DMS114 treated with DMSO at 0.1 percent for 48 hours (cell line): ENCODE data around the gene PRSS12.
A peak's percentile ranks its signal among the peaks of the same experiment; 100 is the strongest.
"Not testable (repeated sequence)": the region's sequence is repeated elsewhere in the genome, so short reads cannot be mapped to it uniquely, and the experiment has no call there.

Source experiments
- DNase-seq: peaks from one replicate; lab custom pipeline; 2025; ENCODE audit not compliant: unreplicated experiment; lab: John Stamatoyannopoulos, UW

Gene PRSS12

DNA sequence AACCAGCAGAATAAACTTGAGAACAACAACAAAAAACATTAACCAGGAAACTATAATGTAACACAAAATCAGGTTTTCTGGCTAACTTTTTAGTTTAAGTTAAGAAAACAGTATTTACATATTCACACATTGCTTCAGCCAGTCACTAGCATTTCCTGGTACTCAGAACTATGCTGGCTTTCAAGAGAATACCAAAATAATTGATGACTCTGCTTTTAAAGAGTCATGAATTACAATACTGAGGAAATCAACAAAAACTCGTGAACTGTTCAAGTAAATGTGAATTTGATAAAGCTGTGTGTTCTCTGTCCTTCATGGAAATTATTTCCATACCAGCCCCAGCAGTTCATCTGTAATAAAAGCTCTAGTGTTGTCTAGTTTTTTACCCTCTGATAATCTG lies 27.4 kb downstream of the PRSS12 start:
- DNase-seq: no peak

DNA sequence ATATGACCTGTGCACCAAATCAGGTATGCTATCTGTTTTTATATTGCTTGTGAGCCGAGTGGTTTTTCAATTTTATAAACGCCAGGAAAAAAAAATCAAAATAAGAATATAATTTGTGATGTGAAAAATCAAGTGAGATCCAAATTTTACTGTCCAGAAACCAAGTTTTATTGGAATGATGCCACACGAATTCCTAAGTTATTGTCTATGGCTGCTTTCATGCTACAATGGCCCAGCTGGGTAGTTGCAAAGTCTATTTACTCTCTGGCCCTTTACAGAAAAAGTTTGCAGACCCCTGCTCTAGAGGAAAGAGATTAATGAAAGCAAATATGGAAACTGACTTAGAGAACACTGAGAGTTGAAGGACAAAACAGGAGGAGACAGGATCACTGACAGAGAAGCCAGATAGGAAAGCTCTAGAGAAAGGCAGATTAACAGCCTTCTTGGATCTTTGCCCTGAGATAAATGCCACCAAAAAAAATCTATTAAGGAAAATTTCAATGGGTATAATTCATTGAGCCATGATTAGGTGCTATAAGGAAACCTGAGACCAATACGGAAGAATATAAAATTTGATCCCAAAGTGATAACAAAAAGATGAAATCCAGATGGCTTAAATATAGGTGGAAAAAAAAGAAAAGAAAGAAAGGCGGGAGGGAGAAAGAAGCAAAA lies 29.8 kb downstream of the PRSS12 start:
- no peak for DNase-seq

DNA sequence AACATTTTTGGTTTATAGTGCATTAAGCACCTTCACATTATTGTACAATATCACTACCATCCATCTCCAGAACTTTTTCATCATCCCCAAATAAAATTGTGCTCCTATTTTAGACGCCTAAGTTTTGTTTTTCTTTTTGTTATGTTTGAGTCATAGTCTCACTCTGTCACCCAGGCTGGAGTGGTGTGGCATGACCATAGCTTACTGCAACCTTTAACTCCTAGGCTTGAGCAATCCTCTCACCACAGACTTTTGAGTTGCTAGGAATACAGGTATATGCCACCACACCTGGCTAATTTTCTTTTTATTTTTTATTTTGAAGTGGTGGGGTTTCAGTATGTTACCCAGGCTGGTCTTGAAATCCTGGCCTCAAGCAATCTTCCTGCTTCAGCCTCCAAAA lies 33.9 kb downstream of the PRSS12 start:
- DNase-seq: no peak

DNA sequence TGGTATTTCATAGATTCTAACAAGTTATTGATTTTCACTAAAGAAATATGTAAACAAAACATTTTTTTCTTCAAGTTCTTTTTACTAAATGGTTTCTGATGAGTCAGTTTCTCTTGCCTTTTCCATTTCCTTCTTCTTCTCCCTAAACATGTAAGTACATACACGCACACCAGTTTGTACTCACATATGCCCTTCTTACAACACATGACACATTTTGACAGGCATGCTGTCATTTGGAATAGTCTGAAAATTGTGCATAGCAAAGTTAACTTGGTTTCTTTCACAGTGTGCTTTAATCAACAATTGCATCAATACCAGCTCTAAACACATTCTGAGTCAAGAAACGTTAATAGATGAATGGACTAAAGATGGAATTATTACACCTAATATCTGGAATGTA lies 35.1 kb downstream of the PRSS12 start:
- no peak for DNase-seq

DNA sequence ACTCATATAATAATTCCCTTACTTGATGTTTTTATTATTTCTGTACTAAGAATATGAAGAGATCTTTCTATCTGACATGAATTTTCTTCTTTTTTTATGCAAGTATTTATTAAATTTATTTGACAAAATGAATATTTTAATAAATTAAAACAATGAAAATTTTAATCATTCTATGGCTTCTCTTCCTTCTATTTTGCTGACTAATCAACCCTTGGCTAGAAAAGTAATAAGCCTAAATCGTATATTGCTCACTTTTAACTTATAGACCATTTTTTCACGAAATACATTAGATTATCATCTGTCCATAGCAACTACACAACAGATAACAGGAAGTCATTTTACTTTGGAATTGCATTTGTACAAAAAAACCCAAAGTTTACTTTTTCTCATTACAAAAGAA lies 38.6 kb downstream of the PRSS12 start:
- no peak for DNase-seq

DNA sequence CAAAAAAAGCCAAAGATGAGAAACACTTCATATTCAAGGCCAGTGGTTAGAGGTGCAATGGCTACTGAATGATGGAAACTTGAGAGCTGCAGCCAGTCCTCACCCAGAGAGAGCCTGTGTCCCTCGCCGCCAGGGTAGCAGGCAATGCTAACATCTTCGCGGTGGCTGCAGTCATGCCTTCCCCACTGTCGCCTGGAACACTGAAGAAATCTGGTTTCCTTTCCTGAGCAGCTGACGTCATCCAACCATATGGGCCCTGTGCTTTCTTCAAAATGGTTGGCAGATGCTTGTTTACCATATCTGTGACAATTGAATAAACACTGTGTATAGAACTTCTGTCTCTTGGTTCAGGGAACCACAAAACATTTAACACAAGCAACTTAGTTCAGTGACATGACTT lies 39.7 kb downstream of the PRSS12 start:
- DNase-seq: no peak

DNA sequence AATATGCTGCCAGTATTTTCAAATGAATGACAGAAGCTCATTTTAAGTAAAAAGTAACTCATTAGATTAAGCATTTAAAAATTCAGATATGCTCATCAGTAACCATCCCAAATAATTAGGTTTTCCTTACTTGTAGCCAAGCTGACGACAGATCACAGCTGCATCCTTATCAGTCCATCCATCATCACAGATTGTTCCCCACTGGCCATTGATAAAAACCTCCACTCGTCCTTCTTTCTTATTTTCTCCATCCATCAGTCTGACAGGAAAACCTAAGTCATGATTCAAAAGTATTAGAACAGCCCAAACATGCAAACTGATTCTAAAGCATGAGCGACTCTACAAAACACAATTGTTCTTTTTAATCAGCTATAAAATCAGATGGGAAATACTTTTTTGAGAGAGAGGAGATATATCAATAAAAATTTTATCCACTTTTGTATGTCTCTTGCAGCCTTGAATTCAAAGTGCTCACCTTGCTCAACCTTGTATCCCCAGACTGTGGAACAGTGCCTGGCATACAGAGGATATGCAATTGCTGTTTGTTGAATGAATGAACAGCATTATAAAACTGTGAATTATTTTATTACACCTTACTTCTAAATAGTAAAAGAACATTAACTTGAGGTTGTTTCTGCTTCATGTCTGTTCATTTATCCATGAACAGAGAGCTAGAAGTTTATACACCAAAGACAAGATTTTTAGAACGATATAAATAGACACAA lies 44.3 kb downstream of the PRSS12 start:
- no peak for DNase-seq

DNA sequence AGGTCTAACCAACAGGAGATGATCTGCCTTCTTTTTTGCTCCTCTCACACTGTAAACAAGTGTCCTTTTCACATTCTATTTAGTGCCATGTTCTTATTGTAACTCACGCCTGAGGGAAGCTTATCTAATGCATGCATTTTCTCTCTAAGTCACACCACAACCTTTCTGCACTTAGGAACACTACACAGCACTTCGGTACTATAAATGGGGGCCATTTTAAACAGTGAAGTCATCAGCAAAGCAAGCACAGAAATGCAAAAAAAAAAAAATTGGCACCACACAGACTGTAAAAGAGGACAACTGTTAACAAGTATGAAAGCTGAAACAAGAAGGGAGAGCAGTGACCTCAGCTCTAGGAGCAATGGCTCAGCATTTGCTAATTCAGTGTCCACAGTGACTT lies 45.2 kb downstream of the PRSS12 start:
- DNase-seq: no peak

DNA sequence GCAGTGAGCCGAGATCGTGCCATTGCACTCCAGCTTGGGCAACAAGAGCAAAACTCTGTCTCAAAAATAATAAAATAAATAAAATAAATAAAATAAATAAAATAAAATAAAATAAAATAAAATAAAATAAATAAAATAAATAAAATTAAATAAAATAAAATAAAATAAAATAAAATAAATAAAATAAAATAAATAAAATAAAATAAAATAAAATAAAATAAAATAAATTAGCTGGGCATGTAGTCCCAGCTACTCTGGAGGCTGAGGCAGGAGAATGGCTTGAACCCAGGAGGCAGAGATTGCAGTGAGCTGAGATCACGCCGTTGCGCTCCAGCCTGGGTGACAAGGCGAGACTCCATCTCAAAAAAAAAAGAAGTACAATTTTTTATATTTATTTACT lies 53.2 kb downstream of the PRSS12 start:
- not testable (repeated sequence) for DNase-seq

DNA sequence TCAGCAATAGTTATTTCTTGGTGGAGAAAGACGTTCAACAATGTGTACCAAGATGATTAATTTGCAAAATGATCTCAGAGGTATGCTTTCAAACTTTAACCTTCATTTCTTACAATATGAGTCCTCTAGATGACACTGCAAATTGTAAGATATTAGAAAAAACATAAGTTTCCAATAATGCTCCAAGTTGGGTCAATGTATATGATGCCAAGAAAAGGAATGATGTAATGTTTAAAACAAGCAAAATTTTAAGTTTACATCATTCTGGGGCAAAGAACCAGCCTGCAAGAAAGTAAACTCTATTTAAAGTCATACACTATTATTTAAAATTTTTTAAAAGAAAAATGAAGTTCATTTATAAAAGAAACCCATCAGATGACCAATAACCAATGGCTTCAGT lies 56.1 kb downstream of the PRSS12 start:
- no peak for DNase-seq

DNA sequence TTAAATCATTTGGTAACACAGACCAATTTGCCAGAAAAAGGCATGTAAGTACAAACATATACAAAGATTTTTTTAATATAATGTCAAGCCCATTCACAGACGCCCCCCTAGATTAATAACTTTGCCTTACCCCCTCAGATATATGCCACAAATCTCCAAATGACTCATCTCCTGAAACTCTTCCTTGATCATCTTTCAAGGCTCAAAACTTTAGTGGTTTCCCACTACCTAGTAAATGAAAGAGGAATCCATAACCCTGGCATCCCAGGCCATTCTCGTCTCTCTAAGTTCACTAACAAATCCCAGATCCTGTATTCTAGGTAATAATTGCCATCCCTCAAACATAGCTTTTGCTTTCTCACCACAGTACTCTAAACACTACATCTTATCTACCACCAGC lies 61.9 kb downstream of the PRSS12 start:
- no peak for DNase-seq

DNA sequence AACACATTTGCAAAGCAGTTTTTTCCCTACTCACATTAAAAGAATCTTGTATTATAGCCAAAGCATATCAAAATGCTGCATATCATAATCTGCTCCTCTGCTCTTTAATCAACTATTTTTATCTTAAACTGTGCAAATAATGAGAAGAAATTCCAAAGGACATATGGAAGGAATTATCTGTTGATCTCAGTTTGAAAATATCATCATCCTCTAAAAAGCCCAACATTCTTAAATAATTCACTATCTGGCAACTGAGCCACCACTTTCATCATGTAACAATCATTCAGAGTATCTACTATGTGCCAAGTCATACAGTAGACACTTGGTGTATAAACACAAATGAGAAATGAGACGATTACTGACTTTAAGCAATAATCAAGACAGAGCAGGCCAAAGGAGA lies 63.0 kb downstream of the PRSS12 start:
- DNase-seq: no peak

DNA sequence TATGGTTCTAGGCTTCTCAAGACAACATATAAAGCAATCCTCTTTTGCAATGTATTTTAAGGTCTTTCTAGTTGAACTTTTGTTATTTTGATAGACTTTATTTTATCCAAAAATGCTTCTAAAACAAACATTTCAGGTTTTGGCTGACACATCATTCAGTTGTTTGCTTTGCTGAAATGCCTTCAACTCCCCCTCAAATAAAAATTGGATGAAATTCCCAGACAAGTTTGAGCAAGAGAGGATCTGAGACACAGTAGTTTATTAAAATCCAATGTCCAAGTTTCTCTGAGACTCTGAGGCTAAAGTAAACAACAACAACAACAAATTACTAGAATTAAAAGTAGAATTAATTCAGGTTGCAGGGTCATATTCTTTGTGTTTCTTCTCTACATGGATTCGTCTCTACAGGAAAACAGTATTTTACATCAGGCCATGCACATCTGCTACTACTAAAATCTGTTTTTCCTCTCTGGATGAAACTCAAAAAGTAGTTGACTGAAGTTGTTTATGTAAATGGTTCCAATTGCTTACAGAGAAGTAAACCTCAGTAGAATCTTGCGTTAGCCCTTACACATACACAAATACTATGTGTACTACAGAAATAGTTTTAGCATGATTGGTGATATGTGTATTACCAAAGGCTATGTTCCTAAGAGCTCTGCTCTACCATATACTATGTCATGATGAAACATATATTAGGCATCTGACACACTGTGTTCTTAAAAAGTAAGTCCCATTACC lies 64.9 kb downstream of the PRSS12 start:
- DNase-seq: no peak

DNA sequence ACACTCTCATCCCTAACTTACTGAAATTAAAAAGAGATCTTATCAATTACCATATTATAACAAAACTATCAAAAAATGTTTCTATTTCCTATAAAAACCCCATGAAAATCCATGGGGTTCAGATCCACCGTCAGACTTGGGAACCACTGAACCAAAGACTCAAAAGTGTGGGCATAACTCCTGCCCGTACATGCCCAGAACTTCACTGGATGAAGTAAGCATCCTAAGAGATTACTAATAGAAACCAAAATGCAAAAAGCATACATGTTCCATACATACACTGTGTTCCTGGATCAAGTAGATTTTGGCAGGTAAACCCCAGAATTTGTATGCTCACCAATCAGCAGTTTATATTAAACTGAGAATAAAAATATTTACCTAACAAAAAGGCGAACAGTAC lies 66.1 kb downstream of the PRSS12 start:
- DNase-seq: no peak

DNA sequence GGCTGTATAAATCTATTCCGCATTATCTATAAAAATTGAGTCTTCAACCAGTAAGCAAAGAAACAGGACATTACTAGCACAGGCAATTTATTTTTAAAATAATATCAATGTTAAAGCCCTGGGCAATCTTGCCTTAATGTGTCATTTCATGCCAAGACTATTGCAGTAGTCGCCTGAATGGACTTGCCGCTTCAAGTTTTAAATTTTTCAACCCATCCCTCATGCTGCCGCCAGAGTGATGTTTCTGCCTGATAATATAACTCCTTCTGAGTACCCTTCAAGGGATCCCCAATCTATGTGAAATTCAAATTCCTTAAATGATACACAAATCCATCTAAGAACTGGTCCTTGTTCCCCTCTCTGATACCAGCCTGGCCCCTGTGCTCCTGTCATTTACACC lies 66.9 kb downstream of the PRSS12 start:
- no peak for DNase-seq

DNA sequence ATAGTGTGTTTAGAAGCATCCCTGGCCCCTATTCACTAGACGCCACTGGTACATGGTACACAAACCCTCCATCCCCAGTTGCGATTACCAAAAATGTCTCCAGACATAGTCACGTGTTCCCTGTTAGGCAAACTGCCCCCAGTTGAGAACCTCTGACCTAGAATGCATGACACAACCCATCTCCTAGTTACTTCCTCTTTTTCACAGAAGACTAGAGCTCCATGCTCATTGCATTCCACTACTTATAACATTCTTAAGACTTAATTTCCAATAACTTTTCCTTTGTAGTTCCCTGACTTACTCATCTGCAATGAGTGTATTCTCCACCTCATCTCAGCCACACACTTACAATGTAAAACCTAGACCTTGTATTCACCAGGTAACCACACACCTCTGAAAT lies 68.6 kb downstream of the PRSS12 start:
- no peak for DNase-seq

DNA sequence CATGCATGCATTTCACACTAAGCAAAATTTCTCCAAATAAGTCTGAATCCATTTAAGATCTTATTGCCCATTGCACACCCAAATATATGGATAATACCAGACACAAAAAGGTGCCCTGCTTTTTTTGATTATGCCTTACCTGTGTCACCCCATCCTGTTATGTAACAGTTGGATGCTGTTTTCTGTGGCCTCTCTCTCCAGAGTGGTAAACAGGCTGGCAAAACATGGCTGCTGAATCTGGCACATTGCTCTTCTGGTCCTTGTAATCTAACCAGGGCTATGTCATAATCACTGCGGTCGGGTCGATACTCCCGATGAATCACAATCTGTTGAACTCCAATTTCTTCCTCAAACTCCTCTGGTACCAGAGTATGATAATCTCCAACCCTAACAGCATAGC lies 70.1 kb downstream of the PRSS12 start:
- no peak for DNase-seq

DNA sequence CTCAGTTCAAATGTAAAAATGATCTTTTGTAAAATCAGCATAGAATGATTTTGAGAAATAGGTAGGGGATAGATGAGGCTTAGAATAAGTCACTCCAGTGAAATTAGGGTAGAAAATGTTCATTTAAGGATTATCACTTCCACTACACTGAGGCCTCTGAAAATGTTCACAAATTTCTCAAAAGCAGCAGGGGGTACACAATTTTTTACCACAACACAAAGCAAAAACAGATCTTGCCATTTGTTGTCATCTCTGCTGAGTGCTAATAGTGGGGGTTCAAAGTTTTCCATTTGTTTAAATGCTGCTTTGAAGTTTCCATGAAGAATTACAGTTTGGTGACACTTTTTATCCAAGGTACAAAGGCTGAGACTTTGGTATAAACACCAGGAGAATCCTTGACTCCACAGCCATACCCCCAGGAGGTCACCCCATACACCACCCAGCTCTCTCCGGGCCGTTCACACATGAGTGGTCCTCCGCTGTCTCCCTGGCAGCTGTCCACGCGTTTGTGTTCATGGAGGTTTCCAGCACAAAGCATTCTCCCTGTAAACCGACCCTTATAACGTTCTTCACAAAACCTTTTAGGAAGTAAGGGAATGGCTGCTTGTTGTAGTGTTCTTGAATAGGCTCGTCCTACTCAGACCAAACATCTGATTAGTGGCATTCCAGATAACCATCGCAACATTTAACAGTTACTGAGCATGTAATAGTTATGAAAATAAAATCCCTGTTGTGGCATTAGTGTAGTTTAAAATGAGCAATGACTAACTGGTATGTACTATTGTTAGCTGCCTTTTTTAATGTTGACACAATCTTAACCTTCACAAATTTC lies 71.0 kb downstream of the PRSS12 start:
- DNase-seq: no peak

DNA sequence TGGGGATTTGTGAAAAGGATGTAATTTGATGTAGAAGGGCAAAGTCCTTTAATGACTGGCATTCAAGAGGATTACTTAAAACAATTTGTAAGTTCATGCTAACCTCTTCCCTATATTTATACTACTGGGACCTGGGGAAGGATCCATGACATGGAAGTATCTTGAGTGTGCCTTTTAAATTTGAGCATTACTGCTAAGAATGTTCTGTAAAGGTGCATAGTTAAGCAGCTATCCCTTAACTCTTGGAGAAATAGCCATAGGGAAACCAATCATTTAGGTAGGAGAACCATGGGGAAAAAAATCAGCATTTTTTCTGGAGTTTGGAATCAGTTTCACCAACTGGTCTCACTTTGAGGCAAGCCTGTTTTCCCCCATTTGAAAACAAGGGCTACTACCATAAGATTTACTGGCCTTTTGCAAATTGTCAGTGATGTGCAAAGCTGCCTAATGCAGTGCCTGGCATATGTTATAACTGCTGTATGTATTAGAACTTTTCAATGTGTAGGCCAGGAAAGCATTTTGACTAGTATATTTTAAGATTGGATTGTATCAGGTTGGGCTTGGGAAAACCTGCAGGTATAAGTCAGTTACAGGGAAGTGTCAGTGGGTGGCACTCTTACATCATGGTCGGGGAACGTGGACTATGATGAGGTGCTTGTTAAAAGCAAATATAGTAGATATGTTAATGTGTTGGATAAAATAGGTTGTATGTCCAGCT lies 72.1 kb downstream of the PRSS12 start:
- peak; percentile 20 for DNase-seq

DNA sequence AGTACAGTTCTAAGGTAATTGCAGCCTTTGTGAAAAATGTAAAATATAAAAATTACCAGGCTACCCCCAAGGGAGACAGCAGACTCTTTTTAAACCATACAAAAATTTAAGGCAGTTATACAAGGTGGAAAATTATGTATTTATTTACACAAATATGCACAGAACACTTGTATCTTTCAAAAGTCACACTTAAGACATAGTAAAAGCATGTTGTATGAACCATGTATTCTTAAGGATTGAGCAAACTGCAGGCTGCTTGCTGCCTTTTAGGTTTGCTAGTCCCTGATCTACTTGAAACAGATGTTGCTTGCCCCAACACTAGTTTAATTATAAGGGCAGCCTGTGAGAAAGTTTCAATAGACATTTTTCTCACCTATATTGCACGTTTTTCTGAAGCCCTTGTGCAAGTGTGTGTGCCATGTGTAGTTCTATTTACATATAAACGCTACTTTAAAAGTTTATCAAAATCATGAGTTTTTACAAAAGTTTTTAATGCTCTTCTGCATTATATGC lies 72.8 kb downstream of the PRSS12 start:
- no peak for DNase-seq

DNA sequence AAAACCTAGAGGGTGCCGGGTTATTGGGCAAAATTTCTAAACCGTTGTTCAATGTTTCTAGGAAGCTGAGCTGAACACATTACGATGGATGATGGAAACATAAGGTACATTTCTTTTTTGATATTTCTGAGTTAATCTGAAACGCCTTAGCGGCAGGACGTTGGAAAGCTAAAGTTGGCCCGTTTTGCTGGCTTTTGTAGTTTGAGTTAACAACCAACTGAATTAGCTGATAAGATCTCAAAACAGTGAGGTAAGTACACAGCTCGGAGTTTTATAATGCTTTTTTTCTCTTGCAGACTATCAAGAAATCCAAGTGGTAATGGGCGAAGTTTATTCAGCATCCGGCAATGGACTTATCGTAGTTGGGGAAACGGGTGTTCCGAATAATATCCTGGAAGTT lies 73.5 kb downstream of the PRSS12 start:
- no peak for DNase-seq
